ENCODE data around the gene MDN1. TPM values are rescaled to one million over a fixed set of nuclear protein-coding genes. Genes with fewer than 3 reads are reported as not detected.

Gene MDN1
- total and polyA plus RNA-seq, 2 of the 8 experiments (the other 6 are each of a cell fraction or from before 2014, with no cell fraction given), result 53.5 to 179 TPM

DNA sequence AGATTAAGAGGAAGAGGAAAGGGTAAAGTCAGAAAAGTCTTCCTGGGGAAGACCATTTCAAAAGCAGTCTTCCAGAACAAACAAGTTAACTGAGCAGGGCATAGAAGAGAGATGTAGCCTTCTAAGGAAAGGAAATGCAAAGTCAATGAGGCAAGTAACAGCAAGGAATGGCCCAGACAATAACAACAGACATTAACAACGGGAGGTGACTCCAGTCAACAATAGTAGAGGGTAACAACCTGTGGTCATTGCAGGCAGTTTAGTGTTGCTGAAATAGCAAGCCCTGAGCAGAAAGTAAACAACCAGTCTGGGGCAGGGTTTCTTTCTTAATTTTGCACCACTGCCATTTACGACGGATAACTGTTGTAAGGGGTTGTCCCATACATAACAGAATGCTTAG, 2.1 kb downstream of the MDN1 start (continued):
- TF ChIP-seq, protein P1, sequence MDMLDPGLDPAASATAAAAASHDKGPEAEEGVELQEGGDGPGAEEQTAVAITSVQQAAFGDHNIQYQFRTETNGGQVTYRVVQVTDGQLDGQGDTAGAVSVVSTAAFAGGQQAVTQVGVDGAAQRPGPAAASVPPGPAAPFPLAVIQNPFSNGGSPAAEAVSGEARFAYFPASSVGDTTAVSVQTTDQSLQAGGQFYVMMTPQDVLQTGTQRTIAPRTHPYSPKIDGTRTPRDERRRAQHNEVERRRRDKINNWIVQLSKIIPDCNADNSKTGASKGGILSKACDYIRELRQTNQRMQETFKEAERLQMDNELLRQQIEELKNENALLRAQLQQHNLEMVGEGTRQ (IDR thresholded peaks at IDR 0.05; ENCODE audit: low read length), result no peak
- TF ChIP-seq SP2 (IDR thresholded peaks at IDR 0.05; ENCODE audit: low read length), result no peak
- TF ChIP-seq SP4 (IDR thresholded peaks at IDR 0.05; ENCODE audit: low read length), result no peak
- TF ChIP-seq, protein P2, sequence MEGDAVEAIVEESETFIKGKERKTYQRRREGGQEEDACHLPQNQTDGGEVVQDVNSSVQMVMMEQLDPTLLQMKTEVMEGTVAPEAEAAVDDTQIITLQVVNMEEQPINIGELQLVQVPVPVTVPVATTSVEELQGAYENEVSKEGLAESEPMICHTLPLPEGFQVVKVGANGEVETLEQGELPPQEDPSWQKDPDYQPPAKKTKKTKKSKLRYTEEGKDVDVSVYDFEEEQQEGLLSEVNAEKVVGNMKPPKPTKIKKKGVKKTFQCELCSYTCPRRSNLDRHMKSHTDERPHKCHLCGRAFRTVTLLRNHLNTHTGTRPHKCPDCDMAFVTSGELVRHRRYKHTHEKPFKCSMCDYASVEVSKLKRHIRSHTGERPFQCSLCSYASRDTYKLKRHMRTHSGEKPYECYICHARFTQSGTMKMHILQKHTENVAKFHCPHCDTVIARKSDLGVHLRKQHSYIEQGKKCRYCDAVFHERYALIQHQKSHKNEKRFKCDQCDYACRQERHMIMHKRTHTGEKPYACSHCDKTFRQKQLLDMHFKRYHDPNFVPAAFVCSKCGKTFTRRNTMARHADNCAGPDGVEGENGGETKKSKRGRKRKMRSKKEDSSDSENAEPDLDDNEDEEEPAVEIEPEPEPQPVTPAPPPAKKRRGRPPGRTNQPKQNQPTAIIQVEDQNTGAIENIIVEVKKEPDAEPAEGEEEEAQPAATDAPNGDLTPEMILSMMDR (IDR thresholded peaks at IDR 0.05; ENCODE audit: control extremely low read depth in 1 of 3, insufficient read depth in 1 of 3, low read depth in 1 of 3, low read length in 3 of 3), result no peak
- no peak for TF ChIP-seq SAP30 (IDR thresholded peaks at IDR 0.05; ENCODE audit: insufficient read depth, insufficient replicate concordance, low read length)
- TF ChIP-seq HDAC2 (IDR thresholded peaks at IDR 0.05; ENCODE audit: borderline replicate concordance in 1 of 2, low read depth in 2 of 2, low read length in 2 of 2), result no peak
- TF ChIP-seq EP300 (IDR thresholded peaks at IDR 0.05; ENCODE audit: borderline replicate concordance in 1 of 2, low read depth in 2 of 2, low read length in 2 of 2), result peak in 1 of 2 experiments; percentile 72; a peak in 1 of 3 replicates
- peak; percentile 78 for TF ChIP-seq NANOG (IDR thresholded peaks at IDR 0.05; ENCODE audit: insufficient read depth, low read depth, low read length, poor library complexity, severe bottlenecking)
- TF ChIP-seq CBX8 (IDR thresholded peaks at IDR 0.05; ENCODE audit: borderline replicate concordance, low read depth, low read length), result no peak
- no peak for TF ChIP-seq EZH2 (IDR thresholded peaks at IDR 0.05; ENCODE audit: low read depth, low read length, severe bottlenecking)
- TF ChIP-seq KDM5A (IDR thresholded peaks at IDR 0.05; ENCODE audit: low read length), result no peak
- no peak for TF ChIP-seq CEBPB (IDR thresholded peaks at IDR 0.05; ENCODE audit: low read depth, low read length)
- no peak for TF ChIP-seq BCL11A (IDR thresholded peaks at IDR 0.05; ENCODE audit: low read depth in 2 of 2, low read length in 2 of 2)
- TF ChIP-seq TBP (IDR thresholded peaks at IDR 0.05; ENCODE audit: low read depth, low read length), result 0 out of 2 replicates have a peak, but pooled peaks have one; percentile 60
- no peak for TF ChIP-seq TEAD4 (IDR thresholded peaks at IDR 0.05; ENCODE audit: low read depth, low read length)
- no peak for TF ChIP-seq KDM1A (IDR thresholded peaks at IDR 0.05; ENCODE audit: borderline replicate concordance, low read length)
- TF ChIP-seq JUN (IDR thresholded peaks at IDR 0.05; ENCODE audit: low read depth, low read length), result no peak
- TF ChIP-seq, protein P3, sequence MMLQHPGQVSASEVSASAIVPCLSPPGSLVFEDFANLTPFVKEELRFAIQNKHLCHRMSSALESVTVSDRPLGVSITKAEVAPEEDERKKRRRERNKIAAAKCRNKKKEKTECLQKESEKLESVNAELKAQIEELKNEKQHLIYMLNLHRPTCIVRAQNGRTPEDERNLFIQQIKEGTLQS (IDR thresholded peaks at IDR 0.05; ENCODE audit: insufficient read depth, low read depth, low read length), result no peak
- TF ChIP-seq MAFK (IDR thresholded peaks at IDR 0.05; ENCODE audit: low read depth, low read length), result no peak
- no peak for TF ChIP-seq ZNF274 (IDR thresholded peaks at IDR 0.05; ENCODE audit: borderline replicate concordance, extremely low read depth, low read length)
